Naive thymus-derived CD4-positive, alpha-beta T cell (primary cell): ENCODE measurements around the gene PXDN. TPM values are rescaled to one million over a fixed set of nuclear protein-coding genes. Genes with fewer than 3 reads are reported as not detected.
A peak's percentile ranks its signal among the peaks of the same experiment; 100 is the strongest.
"Not testable (repeated sequence)": the region's sequence is repeated elsewhere in the genome, so short reads cannot be mapped to it uniquely, and the experiment has no call there.

Source experiments
- ATAC-seq: fragments of 150-1000 bp; cut with Tn5 transposase; 2 replicates; pipeline ENCODE4 v1.10.0; 2021; ENCODE audit warnings: mild to moderate bottlenecking, moderate library complexity
- CTCF ChIA-PET: fragments of 350-600 bp; sonication (Branson Sonifier 250); formaldehyde crosslinking; loops from one replicate; lab custom pipeline; 2021; ENCODE audit warnings: antibody characterized with exemption; lab: Charles Lee
- POLR2A ChIA-PET: fragments of 350-600 bp; sonication (Branson Sonifier 250); formaldehyde crosslinking; loops from one replicate; lab custom pipeline; 2021; ENCODE audit warnings: antibody characterized with exemption, inconsistent platforms; lab: Charles Lee
- DNase-seq, 9 donors: peaks; one replicate each; pipeline versions ENCODE4 v3.0.0 to v3.0.0-alpha.2; 2020 to 2022; ENCODE audit warnings: mixed read lengths in 1 of 9
- H3K27ac ChIP-seq: one replicate; pipeline ENCODE4 v1.7.0; 2013; ENCODE audit warnings: mild to moderate bottlenecking, low read depth, low read length, moderate library complexity
- H3K27me3 ChIP-seq, 2 donors: one replicate each; pipeline ENCODE4 v1.7.0; 2013; ENCODE audit warnings: low read length in 2 of 2, mild to moderate bottlenecking in 2 of 2, moderate library complexity in 2 of 2; ENCODE audit not compliant: control insufficient read depth in 2 of 2, insufficient read depth in 2 of 2
- H3K36me3 ChIP-seq, 3 experiments: 1 replicate in 2 of 3; 2 replicates in 1 of 3; pipeline ENCODE4 v1.7.0; 2013; ENCODE audit warnings: low read length in 3 of 3, mild to moderate bottlenecking in 3 of 3, moderate library complexity in 1 of 3; ENCODE audit not compliant: insufficient read depth in 3 of 3, control insufficient read depth in 2 of 3
- H3K4me1 ChIP-seq, 2 donors: one replicate each; pipeline ENCODE4 v1.7.0; 2013; ENCODE audit warnings: low read length in 2 of 2, mild to moderate bottlenecking in 2 of 2, moderate library complexity in 1 of 2; ENCODE audit not compliant: control insufficient read depth in 2 of 2, insufficient read depth in 2 of 2
- H3K4me3 ChIP-seq: 2 replicates; pipeline ENCODE4 v1.7.0; 2013; ENCODE audit warnings: mild to moderate bottlenecking, low read length
- H3K9me3 ChIP-seq, 3 experiments: 1 replicate in 2 of 3; 2 replicates in 1 of 3; pipeline ENCODE4 v1.7.0; 2013; ENCODE audit warnings: low read length in 3 of 3; ENCODE audit not compliant: control insufficient read depth in 2 of 3
- H3K27ac Mint-ChIP-seq, 9 donors: one replicate each; pipeline ENCODE4 v1.8.0; 2020 to 2022; ENCODE audit warnings: mixed read lengths in 9 of 9, mild to moderate bottlenecking in 8 of 9, moderate library complexity in 5 of 9, inconsistent platforms in 2 of 9
- H3K27me3 Mint-ChIP-seq, 5 donors: one replicate each; pipeline ENCODE4 v1.8.0; 2021 to 2022; ENCODE audit warnings: mixed read lengths in 5 of 5, mild to moderate bottlenecking in 1 of 5
- H3K36me3 Mint-ChIP-seq, 5 donors: one replicate each; pipeline ENCODE4 v1.8.0; 2020 to 2022; ENCODE audit warnings: mixed read lengths in 5 of 5, mild to moderate bottlenecking in 3 of 5, inconsistent platforms in 1 of 5
- H3K4me1 Mint-ChIP-seq, 7 donors: one replicate each; pipeline ENCODE4 v1.8.0; 2020 to 2022; ENCODE audit warnings: mixed read lengths in 7 of 7, mild to moderate bottlenecking in 3 of 7, inconsistent platforms in 1 of 7
- H3K4me3 Mint-ChIP-seq, 10 donors: one replicate each; pipeline ENCODE4 v1.8.0; 2020 to 2022; ENCODE audit warnings: mild to moderate bottlenecking in 10 of 10, mixed read lengths in 10 of 10, moderate library complexity in 6 of 10, inconsistent platforms in 2 of 10
- H3K9me3 Mint-ChIP-seq, 11 donors: one replicate each; pipeline ENCODE4 v1.8.0; 2020 to 2022; ENCODE audit warnings: mixed read lengths in 11 of 11, mild to moderate bottlenecking in 4 of 11, inconsistent platforms in 1 of 11, moderate library complexity in 1 of 11
- intact Hi-C, 2 donors: fragments of 100-400 bp; cut with micrococcal nuclease; formaldehyde crosslinking; loops; one replicate each; pipeline ENCODE4 v1.15.1; 2023
- polyA plus RNA-seq, 2 donors: library from polyadenylated mRNA; unstranded; fragments of 300-500 nt; fragmentation: Illumina TruSeq; gene quantifications; one replicate each; pipeline ENCODE4 v1.2.3, GENCODE V29; 2021
- total RNA-seq, 6 experiments: library from RNA in 5 of 6; stranded (reverse) in 5 of 6; gene quantifications; 1 replicate in 5 of 6; 2 replicates in 1 of 6; pipeline ENCODE4 v1.2.3 and lab custom pipeline; 2021 to 2026

The PXDN gene
- total and polyA plus RNA-seq, 7 experiments from 2014 or later: 0.47 to 3.1 (median 1.00) TPM; not detected in 3

GRCh38 chr2:1757146-1757545 is 12.8 kb upstream of the PXDN start:
- H3K4me1 ChIP-seq, CTCF ChIA-PET, H3K27ac Mint-ChIP-seq, POLR2A ChIA-PET, H3K4me3 Mint-ChIP-seq, H3K4me1 Mint-ChIP-seq, H3K27ac ChIP-seq, intact Hi-C loops, H3K4me3 ChIP-seq, ATAC-seq, H3K36me3 ChIP-seq, DNase-seq, H3K27me3 ChIP-seq, H3K36me3 Mint-ChIP-seq: not testable (repeated sequence)
- Mint-ChIP-seq H3K9me3 (peaks cover 0 to 24% (median 9%) of the 10 kb centered on the region in 11 donors), H3K27me3 (peaks cover 0 to 30% (median 5%) of the 10 kb centered on the region in 5 donors)
- H3K9me3 ChIP-seq: peaks cover 0 to 11% (median 0%) of the 10 kb centered on the region in 3 experiments

DNA sequence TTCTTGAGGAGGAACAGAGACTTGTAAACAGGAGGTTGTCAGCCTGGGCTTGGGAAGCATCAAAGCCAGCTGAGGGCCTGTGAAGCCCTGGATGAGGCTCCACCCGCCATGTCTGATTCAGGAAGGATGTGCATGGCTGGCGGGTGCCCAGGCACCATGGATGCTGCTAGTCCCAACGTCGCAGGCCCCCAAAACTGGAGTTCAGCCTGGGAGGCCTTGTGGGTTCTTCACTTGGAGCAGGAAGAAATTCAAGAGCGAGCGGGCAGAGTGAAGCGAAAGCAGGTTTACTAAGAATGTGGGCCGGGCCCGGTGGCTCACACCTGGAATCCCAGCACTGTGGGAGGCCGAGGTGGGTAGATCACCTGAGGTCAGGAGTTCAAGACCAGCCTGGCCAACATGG is 12.1 kb upstream of the PXDN start:
- Histone ChIP-seq H3K36me3 (no peaks in the 10 kb centered on the region), H3K4me1 (no peaks in the 10 kb centered on the region), H3K4me3 (no peak overlapping the region), H3K27ac (no peak overlapping the region), H3K9me3 (peaks cover 0 to 11% (median 0%) of the 10 kb centered on the region in 3 experiments), H3K27me3 (no peaks in the 10 kb centered on the region)
- ChIA-PET CTCF (no interaction called here), POLR2A (no interaction called here)
- Mint-ChIP-seq H3K4me3 (no peak overlapping the region), H3K4me1 (no peaks in the 10 kb centered on the region), H3K9me3 (peaks cover 0 to 24% (median 9%) of the 10 kb centered on the region in 11 donors), H3K36me3 (peaks cover 0 to 3% (median 0%) of the 10 kb centered on the region in 5 donors), H3K27ac (no peak overlapping the region), H3K27me3 (peaks cover 0 to 36% (median 3%) of the 10 kb centered on the region in 5 donors)
- intact Hi-C loops: no loop called here
- no peak for ATAC-seq
- no peak for DNase-seq

DNA sequence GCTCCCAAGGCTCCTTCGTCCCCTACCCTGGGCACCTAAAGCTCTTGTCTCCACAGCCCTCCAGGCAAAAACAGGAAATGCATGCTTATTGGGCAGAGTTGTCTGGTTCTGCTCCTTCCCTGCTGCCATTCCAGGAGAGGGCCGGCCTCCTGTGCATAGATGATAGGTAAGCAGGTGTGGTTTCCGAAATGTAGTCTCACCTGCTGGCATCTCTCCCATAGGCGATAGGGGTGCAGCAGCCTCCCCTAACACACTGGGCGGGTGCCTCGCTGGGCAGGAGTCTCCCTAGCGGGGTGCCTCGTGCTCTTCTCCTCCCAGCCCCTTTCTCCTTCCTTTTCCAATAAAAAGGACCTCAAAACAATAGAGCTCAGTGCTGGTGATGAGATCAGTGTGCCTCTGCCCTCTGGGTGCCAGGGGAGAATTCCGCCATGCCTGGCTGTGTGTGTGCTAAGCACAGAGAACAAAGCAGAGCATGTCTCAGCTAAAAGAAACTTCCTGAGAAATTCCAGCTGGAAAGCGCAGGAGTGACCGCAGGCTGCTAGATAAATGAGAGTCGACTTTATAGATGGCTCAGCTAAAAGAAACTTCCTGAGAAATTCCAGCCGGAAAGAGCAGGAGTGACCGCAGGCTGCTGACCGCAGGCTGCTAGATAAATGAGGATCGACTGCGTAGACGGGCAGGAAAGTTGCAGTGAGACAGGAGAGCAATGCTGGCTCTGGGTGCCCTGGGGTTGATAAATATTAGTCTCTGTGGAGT is 11.3 kb upstream of the PXDN start:
- POLR2A ChIA-PET: no interaction called here
- peaks cover 0 to 5% (median 0%) of the 10 kb centered on the region in 7 donors for H3K4me1 Mint-ChIP-seq

DNA sequence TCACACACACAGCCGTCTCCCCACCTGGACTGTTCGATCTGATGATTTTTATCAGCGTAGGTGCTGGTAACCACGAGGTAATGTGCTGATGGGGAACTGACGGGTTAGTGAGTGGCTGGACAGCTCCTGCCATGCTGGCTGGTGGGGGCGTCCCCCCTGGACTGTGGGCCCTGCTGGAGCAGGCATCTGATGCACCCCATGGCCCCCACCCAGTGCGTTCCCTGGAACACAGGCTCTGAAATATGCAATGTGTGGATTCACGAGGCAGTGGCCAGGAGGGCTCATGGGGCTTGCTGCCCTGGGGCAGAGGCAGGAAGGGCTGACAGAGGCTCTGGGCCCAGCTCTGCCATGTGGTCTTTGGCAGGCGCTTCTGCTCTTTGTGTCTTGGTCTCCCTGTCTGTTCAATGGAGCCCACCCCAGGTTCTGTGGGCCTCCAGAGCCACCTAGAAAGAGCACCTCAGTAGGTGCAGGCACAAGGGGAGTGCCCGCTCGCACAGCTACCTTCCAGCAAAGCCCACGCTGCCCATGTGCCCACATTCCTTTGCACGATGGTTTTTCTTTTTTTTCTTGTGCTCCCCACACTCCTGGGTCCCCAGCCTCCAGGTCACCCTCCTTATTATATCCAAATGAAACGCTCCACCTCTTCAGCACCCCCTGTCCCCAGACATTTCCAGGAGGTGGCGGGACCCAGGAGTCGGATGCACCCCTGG is 10.3 kb upstream of the PXDN start:
- H3K4me1 Mint-ChIP-seq: peaks cover 0 to 5% (median 0%) of the 10 kb centered on the region in 7 donors
- H3K27me3 Mint-ChIP-seq: peaks cover 0 to 37% (median 9%) of the 10 kb centered on the region in 5 donors
- ChIA-PET POLR2A (no interaction called here), CTCF (no interaction called here)
- peak in 1 of 9 donors; percentile 7 for DNase-seq
- peaks cover 0 to 24% (median 9%) of the 10 kb centered on the region in 11 donors for H3K9me3 Mint-ChIP-seq
- Histone ChIP-seq H3K4me3 (no peak overlapping the region), H3K36me3 (no peaks in the 10 kb centered on the region), H3K27me3 (no peaks in the 10 kb centered on the region), H3K9me3 (peaks cover 0 to 11% (median 0%) of the 10 kb centered on the region in 3 experiments), H3K27ac (no peak overlapping the region), H3K4me1 (no peaks in the 10 kb centered on the region)
- H3K4me3 Mint-ChIP-seq: no peak overlapping the region
- no peak for ATAC-seq
- H3K27ac Mint-ChIP-seq: peak overlapping the region in 1 of 9 donors; percentile 62
- peaks cover 0 to 3% (median 0%) of the 10 kb centered on the region in 5 donors for H3K36me3 Mint-ChIP-seq
- intact Hi-C loops: no loop called here

More for the DNA sequence above, 11.3 kb upstream of the PXDN start:
- peaks cover 0 to 11% (median 0%) of the 10 kb centered on the region in 3 experiments for H3K9me3 ChIP-seq
- no peak overlapping the region for H3K4me3 Mint-ChIP-seq
- CTCF ChIA-PET: no interaction called here
- no peaks in the 10 kb centered on the region for H3K36me3 ChIP-seq
- DNase-seq: no peak
- H3K27ac Mint-ChIP-seq: no peak overlapping the region
- H3K9me3 Mint-ChIP-seq: peaks cover 0 to 24% (median 9%) of the 10 kb centered on the region in 11 donors
- no peaks in the 10 kb centered on the region for H3K27me3 ChIP-seq
- no peak overlapping the region for H3K27ac ChIP-seq
- H3K4me3 ChIP-seq: no peak overlapping the region
- H3K36me3 Mint-ChIP-seq: peaks cover 0 to 3% (median 0%) of the 10 kb centered on the region in 5 donors
- H3K27me3 Mint-ChIP-seq: peaks cover 0 to 44% (median 9%) of the 10 kb centered on the region in 5 donors
- ATAC-seq: no peak
- H3K4me1 ChIP-seq: no peaks in the 10 kb centered on the region
- intact Hi-C loops: no loop called here

DNA sequence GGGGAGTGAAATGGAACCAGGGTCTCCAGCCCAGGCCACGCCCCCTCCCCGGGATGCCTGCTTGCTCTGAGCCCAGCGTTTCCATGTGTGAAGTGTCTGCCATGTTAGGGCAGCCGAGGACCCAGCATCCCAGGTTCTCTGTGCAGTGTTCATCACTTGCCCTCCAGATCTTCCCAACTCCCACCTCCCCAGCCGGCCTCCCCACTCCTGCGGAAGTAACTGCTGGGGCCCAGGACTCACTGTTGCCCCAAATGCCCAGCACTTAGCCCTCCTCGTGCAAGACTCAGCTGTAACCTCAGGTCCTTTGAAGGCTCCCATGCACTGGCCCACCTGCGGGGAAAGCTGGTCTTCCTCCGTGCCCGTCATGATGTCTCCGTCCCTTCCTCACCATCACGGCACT is 9.7 kb upstream of the PXDN start:
- Histone ChIP-seq H3K4me1 (no peaks in the 10 kb centered on the region), H3K27ac (no peak overlapping the region), H3K36me3 (no peaks in the 10 kb centered on the region), H3K4me3 (no peak overlapping the region), H3K27me3 (no peaks in the 10 kb centered on the region), H3K9me3 (peaks cover 0 to 11% (median 0%) of the 10 kb centered on the region in 3 experiments)
- no peak for DNase-seq
- Mint-ChIP-seq H3K9me3 (peaks cover 0 to 24% (median 9%) of the 10 kb centered on the region in 11 donors), H3K27ac (no peak overlapping the region), H3K4me1 (peaks cover 0 to 5% (median 0%) of the 10 kb centered on the region in 7 donors), H3K27me3 (peaks cover 0 to 42% (median 10%) of the 10 kb centered on the region in 5 donors), H3K36me3 (peaks cover 0 to 3% (median 0%) of the 10 kb centered on the region in 5 donors), H3K4me3 (no peak overlapping the region)
- CTCF ChIA-PET: no interaction called here
- intact Hi-C loops: no loop called here
- ATAC-seq: no peak
- POLR2A ChIA-PET: no interaction called here

DNA sequence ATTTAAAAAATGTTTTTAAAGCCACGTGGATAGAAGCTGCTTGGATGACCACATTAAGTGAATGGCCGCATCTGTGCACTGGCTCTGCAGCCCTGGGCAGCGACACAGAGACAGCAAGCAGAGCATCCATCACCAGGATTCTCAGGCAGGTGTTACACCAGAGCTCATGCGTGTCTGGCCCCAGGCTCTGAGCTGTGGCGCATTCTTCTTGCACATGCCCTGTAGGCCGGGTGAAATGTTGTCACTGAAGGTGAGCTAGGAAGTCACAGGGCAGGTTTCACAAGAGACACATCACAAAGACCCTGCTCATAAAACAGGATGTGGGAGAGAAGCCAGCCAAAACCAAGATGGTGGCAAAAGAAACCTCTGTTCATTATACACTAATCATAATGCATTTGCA is 8.4 kb upstream of the PXDN start:
- Histone ChIP-seq H3K27me3 (no peaks in the 10 kb centered on the region), H3K4me3 (no peak overlapping the region), H3K36me3 (no peaks in the 10 kb centered on the region), H3K9me3 (peaks cover 0 to 11% (median 0%) of the 10 kb centered on the region in 3 experiments), H3K4me1 (no peaks in the 10 kb centered on the region), H3K27ac (no peak overlapping the region)
- Mint-ChIP-seq H3K9me3 (peaks cover 0 to 24% (median 9%) of the 10 kb centered on the region in 11 donors), H3K4me1 (peaks cover 0 to 5% (median 0%) of the 10 kb centered on the region in 7 donors), H3K36me3 (peaks cover 0 to 3% (median 0%) of the 10 kb centered on the region in 5 donors), H3K27ac (peak overlapping the region in 1 of 9 donors; percentile 54), H3K27me3 (peaks cover 0 to 49% (median 13%) of the 10 kb centered on the region in 5 donors), H3K4me3 (no peak overlapping the region)
- no peak for ATAC-seq
- CTCF ChIA-PET: no interaction called here
- peak in 2 of 9 donors; percentile 15 to 25 for DNase-seq
- intact Hi-C loops: no loop called here
- POLR2A ChIA-PET: no interaction called here
